Transverse colon (tissue), 3 donors: ENCODE measurements around the gene TMEM178B.

Experiments
- EP300 ChIP-seq: sonication (generic); formaldehyde crosslinking; IDR thresholded peaks from one replicate; pipeline ENCODE4 v1.6.1; 2017; ENCODE audit warnings: antibody characterized with exemption, low read depth
- POLR2A ChIP-seq: fragments of 450-650 bp; IDR thresholded peaks from one replicate; pipeline ENCODE4 v1.6.1; 2016; ENCODE audit warnings: antibody characterized with exemption, mild to moderate bottlenecking, moderate library complexity
- TF ChIP-seq, protein P1 (sequence below), 5 experiments: fragments of 200-600 bp in 3 of 5; fragments of 450-650 bp in 2 of 5; sonication (generic) in 3 of 5; IDR thresholded peaks; 1 replicate in 2 of 5; 2 replicates in 3 of 5; pipeline ENCODE4 v1.5.1; 2016 to 2017; ENCODE audit warnings: antibody characterized with exemption in 5 of 5, inconsistent platforms in 3 of 5, mild to moderate bottlenecking in 2 of 5, moderate library complexity in 1 of 5

DNA sequence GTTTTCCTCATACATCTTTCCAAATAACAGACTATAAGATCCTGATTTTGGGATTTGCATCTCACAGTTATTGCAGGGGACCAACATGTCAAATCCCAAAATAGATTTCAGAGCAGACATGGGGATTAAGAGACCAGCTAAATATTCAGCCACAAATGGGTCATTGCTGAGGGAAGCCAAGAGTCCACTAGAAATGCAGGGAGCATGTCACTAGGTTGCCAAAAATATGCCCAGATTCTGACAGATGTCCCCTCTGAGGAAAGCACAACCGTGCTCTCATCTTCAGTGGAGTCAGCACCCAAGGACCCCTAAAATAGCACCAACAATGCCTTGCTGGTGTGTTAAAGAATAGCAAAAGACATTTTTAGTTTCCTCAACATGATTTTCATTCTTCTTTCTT, 421.2 kb downstream of the TMEM178B start:
- TF ChIP-seq POLR2A (no peak), EP300 (no peak)
- TF ChIP-seq, protein P1, sequence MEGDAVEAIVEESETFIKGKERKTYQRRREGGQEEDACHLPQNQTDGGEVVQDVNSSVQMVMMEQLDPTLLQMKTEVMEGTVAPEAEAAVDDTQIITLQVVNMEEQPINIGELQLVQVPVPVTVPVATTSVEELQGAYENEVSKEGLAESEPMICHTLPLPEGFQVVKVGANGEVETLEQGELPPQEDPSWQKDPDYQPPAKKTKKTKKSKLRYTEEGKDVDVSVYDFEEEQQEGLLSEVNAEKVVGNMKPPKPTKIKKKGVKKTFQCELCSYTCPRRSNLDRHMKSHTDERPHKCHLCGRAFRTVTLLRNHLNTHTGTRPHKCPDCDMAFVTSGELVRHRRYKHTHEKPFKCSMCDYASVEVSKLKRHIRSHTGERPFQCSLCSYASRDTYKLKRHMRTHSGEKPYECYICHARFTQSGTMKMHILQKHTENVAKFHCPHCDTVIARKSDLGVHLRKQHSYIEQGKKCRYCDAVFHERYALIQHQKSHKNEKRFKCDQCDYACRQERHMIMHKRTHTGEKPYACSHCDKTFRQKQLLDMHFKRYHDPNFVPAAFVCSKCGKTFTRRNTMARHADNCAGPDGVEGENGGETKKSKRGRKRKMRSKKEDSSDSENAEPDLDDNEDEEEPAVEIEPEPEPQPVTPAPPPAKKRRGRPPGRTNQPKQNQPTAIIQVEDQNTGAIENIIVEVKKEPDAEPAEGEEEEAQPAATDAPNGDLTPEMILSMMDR (IDR thresholded peaks at IDR 0.05): no peak
